Stimulated activated CD4-positive, alpha-beta T cell treated with anti-CD3 and anti-CD28 coated beads, Interleukin-15, amount 100 ng/mL, for 24 hours (primary cell): Measurements from ENCODE around the gene CCDC106.

ENCODE experiments used
- DNase-seq: peaks from one replicate; pipeline ENCODE4 v3.0.0-alpha.2; 2020

CCDC106 gene

GRCh38 chr19:55652311-55653128, 4.5 kb downstream of the CCDC106 start:
- no peak for DNase-seq

DNA sequence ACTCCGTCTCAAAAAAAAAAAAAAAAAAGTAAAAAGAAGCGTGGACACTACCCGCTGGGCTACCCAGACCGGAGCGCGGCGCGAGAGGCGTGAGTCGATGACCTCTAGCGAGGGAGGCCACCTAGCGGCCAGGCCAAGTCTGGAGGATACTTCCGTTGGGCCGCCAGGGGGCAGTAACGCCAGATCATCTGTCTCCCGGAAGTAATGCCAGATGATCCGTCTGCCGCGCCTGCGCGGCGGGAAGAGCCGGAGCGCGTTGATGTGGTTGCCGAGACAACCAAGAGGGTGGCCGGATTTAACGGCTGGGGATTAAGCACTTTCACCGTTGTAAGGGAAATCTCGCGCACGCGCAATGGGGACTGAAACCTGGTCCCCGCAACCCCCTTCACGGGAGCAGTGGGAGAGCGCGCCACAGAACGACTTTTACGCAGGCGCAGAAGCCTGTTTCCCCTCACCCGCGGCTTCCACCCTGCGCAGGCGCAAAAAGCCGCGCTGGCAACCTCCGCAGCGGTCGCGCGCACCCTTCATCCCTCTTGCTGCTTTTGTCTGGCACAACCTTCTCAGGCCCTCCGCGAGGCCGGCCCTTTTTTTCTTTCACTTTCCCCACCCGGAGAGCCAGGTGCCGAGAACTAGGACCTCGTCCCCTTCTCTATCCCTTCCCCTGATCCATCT, 5.8 kb downstream of the CCDC106 start:
- DNase-seq: peak; percentile 96

- DNase-seq: peak; percentile 99
Observed at GRCh38 chr19:55654323-55654867, 6.4 kb downstream of the CCDC106 start.

DNA sequence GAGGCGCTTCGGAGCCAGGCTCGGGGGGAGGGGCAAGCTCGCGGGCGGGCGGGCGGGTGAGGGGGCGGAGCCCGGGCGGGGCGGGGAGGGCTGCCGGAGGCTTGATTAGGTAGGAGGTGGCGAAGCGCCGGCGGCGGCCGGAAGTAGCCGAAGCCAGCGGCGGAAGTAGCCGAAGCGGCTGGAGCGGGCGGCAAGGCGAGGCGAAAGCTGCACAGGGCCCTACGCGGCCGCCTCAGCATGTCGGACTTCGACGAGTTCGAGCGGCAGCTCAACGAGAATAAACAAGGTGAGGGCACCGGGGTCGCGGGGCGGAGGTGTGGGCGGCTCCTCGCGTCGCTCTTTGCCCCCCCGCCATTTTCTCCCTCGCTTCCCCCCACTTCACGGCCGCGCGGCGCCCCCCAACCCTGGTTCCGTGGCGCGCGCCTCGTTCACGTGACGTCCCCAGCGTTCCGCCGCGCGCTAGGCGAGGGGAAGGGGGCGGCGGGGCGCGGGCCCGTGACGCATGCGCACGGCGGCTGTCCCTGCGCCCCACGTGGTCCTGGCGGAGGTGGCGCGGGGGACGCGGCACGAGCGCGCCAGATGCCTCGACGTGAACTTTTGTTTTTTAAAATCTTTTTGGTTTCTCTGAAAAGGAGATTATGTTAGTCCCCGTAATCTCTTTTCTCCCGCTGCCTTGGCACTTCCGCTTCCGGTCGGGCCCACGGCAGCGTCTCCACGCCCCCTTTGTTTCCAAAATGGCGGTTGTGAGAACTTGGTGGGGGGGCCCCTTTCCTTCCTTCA, 7.0 kb downstream of the CCDC106 start, which contains the start of gene U2AF2:
TSS of gene U2AF2 (plus strand) at position 168 of the 780 bp plus-strand sequence. CDS start at position 238, 70 bp downstream.
- DNase-seq: peak; percentile 96

DNA sequence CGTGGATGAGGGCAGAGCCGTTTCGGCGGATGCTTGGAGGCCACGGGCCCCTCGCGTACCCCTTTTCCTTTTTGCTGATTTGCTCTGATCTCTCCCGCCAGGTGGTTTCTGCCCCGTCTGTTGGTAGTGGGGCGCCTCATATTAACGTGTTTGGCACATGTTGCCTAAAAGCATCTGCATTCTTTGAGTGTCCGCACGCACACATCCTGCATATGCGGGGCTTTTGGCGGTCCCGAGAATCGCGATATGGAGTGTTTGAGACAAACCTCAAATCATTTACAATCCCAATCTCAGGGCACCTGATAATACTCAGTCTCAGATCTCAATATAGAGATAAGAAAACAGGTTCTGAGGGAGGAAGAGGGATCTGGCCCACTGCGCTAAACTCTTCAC, 7.6 kb downstream of the CCDC106 start:
- DNase-seq: no peak

DNA sequence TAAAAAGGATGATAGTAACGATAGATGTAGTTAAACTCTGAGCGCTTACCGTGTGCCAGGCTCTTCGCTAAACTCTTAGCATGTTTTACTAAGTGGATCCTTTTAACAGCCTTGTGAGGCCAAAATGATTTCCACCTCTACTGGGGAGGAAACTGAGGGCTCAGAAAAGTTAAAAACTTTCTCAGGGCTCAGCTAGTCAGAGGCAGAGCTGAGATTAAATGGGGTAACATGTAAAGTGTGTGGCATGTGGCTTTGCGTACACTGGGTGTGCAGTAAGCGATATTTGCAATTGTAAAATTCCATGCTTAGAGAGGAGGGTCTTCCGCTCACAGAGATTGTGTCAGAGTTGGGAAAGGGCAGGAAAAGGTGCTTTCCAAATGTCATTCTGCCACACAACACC, 8.5 kb downstream of the CCDC106 start:
- no peak for DNase-seq

GRCh38 chr19:55656988-55657747, 9.2 kb downstream of the CCDC106 start:
- DNase-seq: no peak

DNA sequence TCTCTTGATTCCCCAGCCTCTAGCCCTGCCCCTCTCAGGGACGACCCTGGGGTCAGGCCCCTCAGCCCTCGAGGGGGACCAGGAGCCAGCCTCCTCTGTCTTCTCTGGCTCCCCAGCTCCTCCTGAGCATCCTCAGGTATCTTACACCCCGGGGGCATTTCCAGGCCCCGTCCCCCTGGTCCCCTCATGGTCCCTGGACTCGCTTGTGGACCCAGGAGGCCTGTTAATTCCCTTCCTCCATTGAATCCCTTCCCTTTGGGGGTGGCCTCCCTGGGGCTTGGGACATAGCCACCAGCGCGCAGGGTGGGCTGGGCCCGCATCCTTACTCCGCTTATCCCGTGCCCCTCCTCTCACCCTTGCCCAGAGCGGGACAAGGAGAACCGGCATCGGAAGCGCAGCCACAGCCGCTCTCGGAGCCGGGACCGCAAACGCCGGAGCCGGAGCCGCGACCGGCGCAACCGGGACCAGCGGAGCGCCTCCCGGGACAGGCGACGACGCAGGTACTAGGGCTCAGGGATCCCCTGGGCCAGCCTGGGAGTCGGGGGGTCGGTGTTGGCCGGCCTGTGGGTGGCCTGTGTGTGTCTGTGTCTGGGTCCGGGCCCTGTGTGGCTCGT, 10.9 kb downstream of the CCDC106 start:
- no peak for DNase-seq

- DNase-seq: no peak
Observed at GRCh38 chr19:55659822-55660221, 11.8 kb downstream of the CCDC106 start.

DNA sequence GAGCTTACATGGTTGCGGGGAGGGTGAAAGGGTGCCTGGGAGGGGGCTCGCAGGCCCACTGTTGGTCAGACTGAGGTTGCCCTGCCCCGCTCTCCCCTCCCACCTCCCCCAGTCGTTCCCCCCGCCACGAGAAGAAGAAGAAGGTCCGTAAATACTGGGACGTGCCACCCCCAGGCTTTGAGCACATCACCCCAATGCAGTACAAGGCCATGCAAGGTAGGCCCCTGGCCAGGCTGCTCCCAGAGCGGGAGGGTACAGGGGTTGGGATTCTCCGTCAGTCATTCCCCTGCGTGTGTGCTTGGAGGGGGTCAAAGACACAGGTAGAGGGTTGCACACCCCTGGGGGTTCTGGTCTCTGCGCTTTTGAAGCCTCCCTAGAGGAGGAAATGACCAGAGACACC, 12.4 kb downstream of the CCDC106 start:
- DNase-seq: no peak

DNA sequence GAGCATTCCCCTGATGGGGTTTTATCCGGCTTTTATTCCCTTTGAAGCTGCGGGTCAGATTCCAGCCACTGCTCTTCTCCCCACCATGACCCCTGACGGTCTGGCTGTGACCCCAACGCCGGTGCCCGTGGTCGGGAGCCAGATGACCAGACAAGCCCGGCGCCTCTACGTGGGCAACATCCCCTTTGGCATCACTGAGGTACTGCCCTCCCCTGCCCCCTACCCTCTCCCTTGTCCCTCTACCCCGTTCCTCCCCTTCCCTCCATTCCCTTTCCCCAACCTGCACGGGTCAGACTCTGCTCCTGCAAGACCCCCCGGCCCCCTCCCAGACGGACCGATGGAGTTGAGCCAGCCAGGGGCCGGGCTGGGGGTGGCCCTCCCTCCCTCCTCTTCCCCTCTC, 13.0 kb downstream of the CCDC106 start:
- no peak for DNase-seq

- no peak for DNase-seq
Observed at GRCh38 chr19:55661826-55662225, 13.8 kb downstream of the CCDC106 start.

- no peak for DNase-seq
Observed at GRCh38 chr19:55663846-55664536, 16.0 kb downstream of the CCDC106 start.

GRCh38 chr19:55666343-55667005, 18.5 kb downstream of the CCDC106 start:
- no peak for DNase-seq

- DNase-seq: no peak
Observed at GRCh38 chr19:55667006-55667381, 19.0 kb downstream of the CCDC106 start.

DNA sequence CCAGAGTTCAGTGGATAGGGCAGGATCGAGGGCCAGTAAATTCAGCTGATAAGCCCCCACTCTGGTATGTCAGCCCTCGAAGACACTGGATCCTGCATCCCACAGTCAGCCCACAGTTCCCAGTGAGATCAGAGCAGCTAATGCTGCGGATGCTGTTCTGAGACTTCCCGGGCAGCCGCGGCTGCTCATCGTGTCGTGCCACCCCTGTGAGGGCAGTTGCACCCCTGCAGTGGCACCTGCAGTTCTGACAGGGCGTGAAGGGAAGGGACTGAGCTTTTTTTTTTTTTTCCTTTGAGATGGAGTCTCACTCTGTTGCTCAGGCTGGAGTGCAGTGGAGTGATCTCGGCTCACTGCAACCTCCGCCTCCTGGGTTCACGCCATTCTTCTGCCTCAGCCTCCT, 19.5 kb downstream of the CCDC106 start:
- no peak for DNase-seq

DNA sequence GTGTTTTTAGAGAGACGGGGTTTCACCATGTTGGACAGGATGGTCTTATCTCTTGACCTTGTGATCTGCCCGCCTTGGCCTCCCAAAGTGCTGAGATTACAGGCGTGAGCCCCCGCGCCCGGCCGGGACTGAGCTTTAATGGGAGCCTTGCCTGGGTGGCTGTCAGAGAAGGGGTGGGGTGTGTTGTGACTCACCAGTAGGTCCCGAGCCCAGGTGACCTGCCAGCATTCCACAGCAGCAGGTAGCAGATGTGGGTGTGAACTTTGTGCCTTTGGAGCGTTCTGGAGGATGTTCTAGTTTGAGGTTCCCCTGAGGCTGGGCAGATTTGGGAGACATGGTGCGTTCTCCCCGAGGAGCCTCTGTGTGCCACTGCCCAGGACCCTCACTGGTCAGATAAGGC, 19.9 kb downstream of the CCDC106 start:
- no peak for DNase-seq

DNA sequence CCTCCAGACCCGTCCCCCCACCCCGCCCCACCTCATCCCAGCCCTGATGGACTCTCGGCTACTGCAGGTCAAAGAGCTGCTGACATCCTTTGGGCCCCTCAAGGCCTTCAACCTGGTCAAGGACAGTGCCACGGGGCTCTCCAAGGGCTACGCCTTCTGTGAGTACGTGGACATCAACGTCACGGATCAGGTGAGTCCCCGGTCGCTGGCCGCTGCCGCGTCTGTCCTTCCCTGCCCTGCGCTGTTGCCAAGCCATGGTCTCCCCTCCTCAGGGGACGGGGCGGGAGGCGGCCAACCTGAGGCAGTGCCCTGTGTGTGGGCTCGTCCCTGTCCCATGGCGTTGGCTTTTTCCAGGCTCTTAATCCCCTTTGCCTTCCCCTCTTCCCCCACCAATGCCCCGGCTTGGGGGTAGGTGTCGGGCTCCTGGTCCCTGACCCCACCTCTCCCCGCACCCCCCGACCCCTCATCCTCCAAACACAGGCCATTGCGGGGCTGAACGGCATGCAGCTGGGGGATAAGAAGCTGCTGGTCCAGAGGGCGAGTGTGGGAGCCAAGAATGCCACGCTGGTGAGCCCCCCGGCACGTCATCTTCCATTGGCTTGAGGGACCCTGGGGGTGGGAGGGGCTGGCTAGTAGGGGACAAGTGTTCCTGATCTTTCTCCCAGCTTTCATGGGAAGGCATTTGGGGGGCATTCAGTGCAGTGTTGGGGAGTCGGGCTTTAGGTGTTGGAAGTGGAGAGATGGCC, 20.8 kb downstream of the CCDC106 start:
- DNase-seq: no peak

DNA sequence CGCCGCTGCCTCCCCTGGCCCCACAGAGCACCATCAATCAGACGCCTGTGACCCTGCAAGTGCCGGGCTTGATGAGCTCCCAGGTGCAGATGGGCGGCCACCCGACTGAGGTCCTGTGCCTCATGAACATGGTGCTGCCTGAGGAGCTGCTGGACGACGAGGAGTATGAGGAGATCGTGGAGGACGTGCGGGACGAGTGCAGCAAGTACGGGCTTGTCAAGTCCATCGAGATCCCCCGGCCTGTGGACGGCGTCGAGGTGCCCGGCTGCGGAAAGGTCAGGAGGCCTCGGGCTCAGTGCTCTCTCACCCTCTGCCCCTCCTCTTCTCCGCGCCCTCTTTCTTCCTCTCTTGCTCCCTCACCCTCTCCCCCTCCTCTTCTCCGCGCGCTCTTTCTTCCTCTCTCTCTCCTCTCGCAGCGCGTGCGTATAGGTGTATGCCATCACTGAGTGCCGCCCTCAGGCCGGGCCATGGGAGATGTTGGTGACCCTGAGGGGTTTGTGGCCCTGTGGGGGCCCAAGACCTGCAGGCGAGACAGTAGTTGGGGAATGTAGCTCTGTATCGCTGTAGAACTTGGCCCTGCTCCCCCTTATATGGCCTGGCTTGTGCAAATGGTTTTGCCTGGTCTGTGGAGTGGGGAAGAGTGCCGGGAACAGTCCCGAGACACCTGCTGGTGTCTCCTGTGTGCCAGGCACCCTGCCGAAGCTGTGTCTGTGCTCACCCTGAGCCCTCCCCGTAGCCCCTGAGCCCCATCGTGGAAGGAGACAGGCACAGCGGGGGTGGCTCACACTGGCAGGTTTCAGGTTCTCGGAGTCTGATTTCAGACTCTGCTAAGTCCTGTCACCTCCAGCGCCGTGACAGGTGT, 21.6 kb downstream of the CCDC106 start:
- DNase-seq: no peak
